WTC11 (cell line): ENCODE results near the gene P2RY6. TPM values are rescaled to one million over a fixed set of nuclear protein-coding genes. Genes with fewer than 3 reads are reported as not detected.

ENCODE experiments used
- ATAC-seq: fragments of 200-7000 bp; cut with Tn5 transposase; 2 replicates; pipeline ENCODE4 v1.10.0; 2021; ENCODE audit warnings: mild to moderate bottlenecking, moderate library complexity
- CTCF ChIA-PET: fragments of 300-600 bp; sonication (Branson Sonifier 250); formaldehyde crosslinking; loops from one replicate; lab custom pipeline; 2021; ENCODE audit warnings: antibody characterized with exemption; lab: Charles Lee
- POLR2A ChIA-PET: fragments of 350-600 bp; sonication (Branson Sonifier 250); formaldehyde crosslinking; loops from one replicate; lab custom pipeline; 2021; ENCODE audit warnings: antibody characterized with exemption; lab: Charles Lee
- DNase-seq: peaks from one replicate; pipeline ENCODE4 v3.0.0; 2021; ENCODE audit warnings: low spot score
- H3K27ac Mint-ChIP-seq: 2 replicates; pipeline ENCODE4 v1.8.0; 2021; ENCODE audit warnings: mixed read lengths
- H3K27me3 Mint-ChIP-seq: 2 replicates; pipeline ENCODE4 v1.8.0; 2021; ENCODE audit warnings: low read depth, mild to moderate bottlenecking, moderate library complexity, mixed read lengths
- H3K36me3 Mint-ChIP-seq: 2 replicates; pipeline ENCODE4 v1.8.0; 2021; ENCODE audit warnings: mixed read lengths
- H3K4me1 Mint-ChIP-seq: 2 replicates; pipeline ENCODE4 v1.8.0; 2022; ENCODE audit warnings: mixed read lengths
- H3K4me3 Mint-ChIP-seq: 2 replicates; pipeline ENCODE4 v1.8.0; 2021; ENCODE audit warnings: mild to moderate bottlenecking, moderate library complexity, mixed read lengths
- H3K9me3 Mint-ChIP-seq: 2 replicates; pipeline ENCODE4 v1.8.0; 2021; ENCODE audit warnings: mixed read lengths
- CREB1 ChIP-seq: sonication (generic); formaldehyde crosslinking; IDR thresholded peaks from 2 replicates; pipeline ENCODE4 v1.8.0; 2023; ENCODE audit warnings: mild to moderate bottlenecking, missing genetic modification reagents
- ESRRA ChIP-seq: sonication (generic); formaldehyde crosslinking; IDR thresholded peaks from 2 replicates; pipeline ENCODE4 v1.8.1; 2022; ENCODE audit warnings: mild to moderate bottlenecking, missing genetic modification reagents, borderline replicate concordance
- GTF2I ChIP-seq: fragments of 250-450 bp; sonication (Bioruptor Pico); conservative IDR thresholded peaks from 2 replicates; pipeline ENCODE4 v1.4.0; 2021; ENCODE audit warnings: mild to moderate bottlenecking
- KAT7 ChIP-seq: sonication (generic); formaldehyde crosslinking; IDR thresholded peaks from 2 replicates; pipeline ENCODE4 v1.8.1; 2023; ENCODE audit warnings: missing genetic modification reagents, mild to moderate bottlenecking, borderline replicate concordance
- NFATC4 ChIP-seq: fragments of 250-450 bp; sonication (Bioruptor Pico); IDR thresholded peaks from 2 replicates; pipeline ENCODE4 v1.9.0; 2021; ENCODE audit warnings: mild to moderate bottlenecking
- PRRX2 ChIP-seq: fragments of 250-450 bp; sonication (Bioruptor Pico); IDR thresholded peaks from 2 replicates; pipeline ENCODE4 v1.8.0; 2021; ENCODE audit warnings: mild to moderate bottlenecking
- TEAD1 ChIP-seq: sonication (generic); formaldehyde crosslinking; IDR thresholded peaks from 2 replicates; pipeline ENCODE4 v1.8.0; 2022; ENCODE audit warnings: mild to moderate bottlenecking, missing genetic modification reagents
- ZBTB21 ChIP-seq: sonication (generic); formaldehyde crosslinking; IDR thresholded peaks from 2 replicates; pipeline ENCODE4 v1.8.1; 2023; ENCODE audit warnings: mild to moderate bottlenecking, missing genetic modification reagents, borderline replicate concordance
- ZNF232 ChIP-seq: sonication (generic); formaldehyde crosslinking; IDR thresholded peaks from 2 replicates; pipeline ENCODE4 v1.8.0; 2022; ENCODE audit warnings: mild to moderate bottlenecking, missing genetic modification reagents
- ZNF263 ChIP-seq: sonication (generic); formaldehyde crosslinking; IDR thresholded peaks from 2 replicates; pipeline ENCODE4 v1.8.1; 2022; ENCODE audit warnings: low read depth, mild to moderate bottlenecking, moderate library complexity, missing genetic modification reagents
- total RNA-seq: library from RNA; stranded (reverse); gene quantifications from 3 replicates; pipeline ENCODE4 v1.2.3, GENCODE V29; 2021
- TF ChIP-seq, protein P1 (sequence below): sonication (generic); formaldehyde crosslinking; IDR thresholded peaks from 2 replicates; pipeline ENCODE4 v1.8.0; 2023; ENCODE audit warnings: missing genetic modification reagents, mild to moderate bottlenecking, borderline replicate concordance
- TF ChIP-seq, protein P2 (sequence below): fragments of 250-450 bp; sonication (Bioruptor Pico); IDR thresholded peaks from 2 replicates; pipeline ENCODE4 v1.9.0; 2021; ENCODE audit warnings: mild to moderate bottlenecking
- TF ChIP-seq, protein P3 (sequence below): sonication (generic); formaldehyde crosslinking; IDR thresholded peaks from 2 replicates; pipeline ENCODE4 v1.8.0; 2022; ENCODE audit warnings: mild to moderate bottlenecking, missing genetic modification reagents
- TF ChIP-seq, protein P4 (sequence below): fragments of 250-450 bp; sonication (Bioruptor Pico); IDR thresholded peaks from 2 replicates; pipeline ENCODE4 v2.1.2; 2022; ENCODE audit warnings: mild to moderate bottlenecking, moderate library complexity
- TF ChIP-seq, protein P5 (sequence below): sonication (generic); formaldehyde crosslinking; IDR thresholded peaks from 2 replicates; pipeline ENCODE4 v1.8.1; 2022; ENCODE audit warnings: mild to moderate bottlenecking, missing genetic modification reagents, moderate library complexity, borderline replicate concordance
- TF ChIP-seq, protein P6 (sequence below): sonication (generic); formaldehyde crosslinking; IDR thresholded peaks from 2 replicates; pipeline ENCODE4 v1.8.1; 2023; ENCODE audit warnings: mild to moderate bottlenecking, missing genetic modification reagents, moderate library complexity

The P2RY6 gene
- total RNA-seq, 1 experiment from 2014 or later: not detected

DNA sequence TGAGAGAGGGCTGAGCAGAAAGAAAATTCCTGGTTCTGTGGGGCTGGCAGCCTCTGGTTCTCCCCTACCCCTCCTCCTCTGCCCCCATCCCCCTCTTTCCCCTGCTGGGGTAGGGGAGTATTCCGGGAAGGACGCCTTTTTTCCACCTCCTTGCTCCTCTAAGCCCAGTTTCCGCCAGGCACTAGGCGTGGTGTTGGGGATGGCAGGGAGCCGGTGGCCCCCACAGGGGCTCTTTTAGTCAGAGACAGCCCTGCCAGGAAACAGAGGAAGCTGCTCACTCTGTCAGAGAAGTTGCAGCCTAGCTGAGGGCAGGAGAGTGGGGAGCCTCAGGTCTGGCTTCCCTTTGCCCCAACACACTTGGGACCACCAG is 20.4 kb downstream of the P2RY6 start:
- Mint-ChIP-seq H3K9me3 (no peaks in the 10 kb centered on the region), H3K4me1 (peaks cover 16% of the 10 kb centered on the region), H3K27ac (no peak overlapping the region), H3K27me3 (peaks cover 13% of the 10 kb centered on the region), H3K36me3 (no peaks in the 10 kb centered on the region), H3K4me3 (no peak overlapping the region)
- DNase-seq (no peak), ATAC-seq (no peak)
- ChIA-PET CTCF (interaction anchor here (0.6 to 5.6 kb wide), 13 partner anchors 9 to 337 kb away, joined by 3 to 49 read pairs (median 6); partner anchors contain the start of gene P2RY6), POLR2A (no interaction called here)
- TF ChIP-seq ZBTB21 (CRISPR knock-in tag) (no peak), GTF2I (CRISPR knock-in tag) (0 out of 2 replicates have a peak, but pooled peaks have one; percentile 4)

DNA sequence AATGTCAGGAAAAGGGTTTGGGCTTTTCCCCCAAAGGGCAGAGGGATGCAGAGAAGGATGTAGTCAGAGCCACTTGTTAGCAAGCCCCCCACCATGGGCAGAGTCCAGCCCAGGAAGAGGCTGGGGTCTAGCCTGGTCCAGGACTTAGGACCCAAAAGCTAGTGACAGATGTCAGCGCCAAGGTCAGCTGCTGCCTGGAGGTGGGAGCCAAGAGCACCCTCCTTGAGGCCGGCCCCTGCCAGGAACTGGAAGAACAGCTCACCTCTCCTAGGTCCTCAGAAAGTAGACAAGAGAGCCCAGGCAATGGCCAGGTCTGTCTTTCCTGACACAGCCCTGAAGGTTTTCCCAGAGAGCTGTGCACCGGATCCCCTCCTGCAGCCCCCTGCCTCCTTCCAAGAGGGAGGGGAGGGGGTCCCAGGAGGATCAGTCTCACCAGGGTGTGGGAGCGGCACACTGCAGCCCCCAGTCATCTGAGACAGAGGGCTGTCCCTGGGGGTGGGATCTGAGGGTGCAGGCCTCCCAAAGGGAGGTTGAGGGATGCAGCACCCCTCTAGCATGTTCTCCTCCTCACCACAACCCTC is 21.3 kb downstream of the P2RY6 start:
- ChIA-PET POLR2A (no interaction called here), CTCF (interaction anchor here (0.6 to 5.6 kb wide), 9 partner anchors 14 to 332 kb away, joined by 3 to 49 read pairs (median 14); partner anchors contain the start of gene P2RY6)
- no peak overlapping the region for H3K4me3 Mint-ChIP-seq
- ATAC-seq (no peak), DNase-seq (no peak)
- no peaks in the 10 kb centered on the region for H3K36me3 Mint-ChIP-seq
- no peaks in the 10 kb centered on the region for H3K9me3 Mint-ChIP-seq
- no peak overlapping the region for H3K27ac Mint-ChIP-seq
- peaks cover 16% of the 10 kb centered on the region for H3K4me1 Mint-ChIP-seq
- peaks cover 13% of the 10 kb centered on the region for H3K27me3 Mint-ChIP-seq
- TF ChIP-seq KAT7 (CRISPR knock-in tag) (no peak), ZNF263 (no peak), ESRRA (CRISPR knock-in tag) (no peak), TEAD1 (no peak)
- TF ChIP-seq, protein P1, sequence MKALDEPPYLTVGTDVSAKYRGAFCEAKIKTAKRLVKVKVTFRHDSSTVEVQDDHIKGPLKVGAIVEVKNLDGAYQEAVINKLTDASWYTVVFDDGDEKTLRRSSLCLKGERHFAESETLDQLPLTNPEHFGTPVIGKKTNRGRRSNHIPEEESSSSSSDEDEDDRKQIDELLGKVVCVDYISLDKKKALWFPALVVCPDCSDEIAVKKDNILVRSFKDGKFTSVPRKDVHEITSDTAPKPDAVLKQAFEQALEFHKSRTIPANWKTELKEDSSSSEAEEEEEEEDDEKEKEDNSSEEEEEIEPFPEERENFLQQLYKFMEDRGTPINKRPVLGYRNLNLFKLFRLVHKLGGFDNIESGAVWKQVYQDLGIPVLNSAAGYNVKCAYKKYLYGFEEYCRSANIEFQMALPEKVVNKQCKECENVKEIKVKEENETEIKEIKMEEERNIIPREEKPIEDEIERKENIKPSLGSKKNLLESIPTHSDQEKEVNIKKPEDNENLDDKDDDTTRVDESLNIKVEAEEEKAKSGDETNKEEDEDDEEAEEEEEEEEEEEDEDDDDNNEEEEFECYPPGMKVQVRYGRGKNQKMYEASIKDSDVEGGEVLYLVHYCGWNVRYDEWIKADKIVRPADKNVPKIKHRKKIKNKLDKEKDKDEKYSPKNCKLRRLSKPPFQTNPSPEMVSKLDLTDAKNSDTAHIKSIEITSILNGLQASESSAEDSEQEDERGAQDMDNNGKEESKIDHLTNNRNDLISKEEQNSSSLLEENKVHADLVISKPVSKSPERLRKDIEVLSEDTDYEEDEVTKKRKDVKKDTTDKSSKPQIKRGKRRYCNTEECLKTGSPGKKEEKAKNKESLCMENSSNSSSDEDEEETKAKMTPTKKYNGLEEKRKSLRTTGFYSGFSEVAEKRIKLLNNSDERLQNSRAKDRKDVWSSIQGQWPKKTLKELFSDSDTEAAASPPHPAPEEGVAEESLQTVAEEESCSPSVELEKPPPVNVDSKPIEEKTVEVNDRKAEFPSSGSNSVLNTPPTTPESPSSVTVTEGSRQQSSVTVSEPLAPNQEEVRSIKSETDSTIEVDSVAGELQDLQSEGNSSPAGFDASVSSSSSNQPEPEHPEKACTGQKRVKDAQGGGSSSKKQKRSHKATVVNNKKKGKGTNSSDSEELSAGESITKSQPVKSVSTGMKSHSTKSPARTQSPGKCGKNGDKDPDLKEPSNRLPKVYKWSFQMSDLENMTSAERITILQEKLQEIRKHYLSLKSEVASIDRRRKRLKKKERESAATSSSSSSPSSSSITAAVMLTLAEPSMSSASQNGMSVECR: no peak
- TF ChIP-seq, protein P2, sequence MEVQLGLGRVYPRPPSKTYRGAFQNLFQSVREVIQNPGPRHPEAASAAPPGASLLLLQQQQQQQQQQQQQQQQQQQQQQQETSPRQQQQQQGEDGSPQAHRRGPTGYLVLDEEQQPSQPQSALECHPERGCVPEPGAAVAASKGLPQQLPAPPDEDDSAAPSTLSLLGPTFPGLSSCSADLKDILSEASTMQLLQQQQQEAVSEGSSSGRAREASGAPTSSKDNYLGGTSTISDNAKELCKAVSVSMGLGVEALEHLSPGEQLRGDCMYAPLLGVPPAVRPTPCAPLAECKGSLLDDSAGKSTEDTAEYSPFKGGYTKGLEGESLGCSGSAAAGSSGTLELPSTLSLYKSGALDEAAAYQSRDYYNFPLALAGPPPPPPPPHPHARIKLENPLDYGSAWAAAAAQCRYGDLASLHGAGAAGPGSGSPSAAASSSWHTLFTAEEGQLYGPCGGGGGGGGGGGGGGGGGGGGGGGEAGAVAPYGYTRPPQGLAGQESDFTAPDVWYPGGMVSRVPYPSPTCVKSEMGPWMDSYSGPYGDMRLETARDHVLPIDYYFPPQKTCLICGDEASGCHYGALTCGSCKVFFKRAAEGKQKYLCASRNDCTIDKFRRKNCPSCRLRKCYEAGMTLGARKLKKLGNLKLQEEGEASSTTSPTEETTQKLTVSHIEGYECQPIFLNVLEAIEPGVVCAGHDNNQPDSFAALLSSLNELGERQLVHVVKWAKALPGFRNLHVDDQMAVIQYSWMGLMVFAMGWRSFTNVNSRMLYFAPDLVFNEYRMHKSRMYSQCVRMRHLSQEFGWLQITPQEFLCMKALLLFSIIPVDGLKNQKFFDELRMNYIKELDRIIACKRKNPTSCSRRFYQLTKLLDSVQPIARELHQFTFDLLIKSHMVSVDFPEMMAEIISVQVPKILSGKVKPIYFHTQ (CRISPR knock-in tag): no peak
- TF ChIP-seq, protein P3, sequence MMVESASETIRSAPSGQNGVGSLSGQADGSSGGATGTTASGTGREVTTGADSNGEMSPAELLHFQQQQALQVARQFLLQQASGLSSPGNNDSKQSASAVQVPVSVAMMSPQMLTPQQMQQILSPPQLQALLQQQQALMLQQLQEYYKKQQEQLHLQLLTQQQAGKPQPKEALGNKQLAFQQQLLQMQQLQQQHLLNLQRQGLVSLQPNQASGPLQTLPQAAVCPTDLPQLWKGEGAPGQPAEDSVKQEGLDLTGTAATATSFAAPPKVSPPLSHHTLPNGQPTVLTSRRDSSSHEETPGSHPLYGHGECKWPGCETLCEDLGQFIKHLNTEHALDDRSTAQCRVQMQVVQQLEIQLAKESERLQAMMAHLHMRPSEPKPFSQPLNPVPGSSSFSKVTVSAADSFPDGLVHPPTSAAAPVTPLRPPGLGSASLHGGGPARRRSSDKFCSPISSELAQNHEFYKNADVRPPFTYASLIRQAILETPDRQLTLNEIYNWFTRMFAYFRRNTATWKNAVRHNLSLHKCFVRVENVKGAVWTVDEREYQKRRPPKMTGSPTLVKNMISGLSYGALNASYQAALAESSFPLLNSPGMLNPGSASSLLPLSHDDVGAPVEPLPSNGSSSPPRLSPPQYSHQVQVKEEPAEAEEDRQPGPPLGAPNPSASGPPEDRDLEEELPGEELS (CRISPR knock-in tag): no peak

DNA sequence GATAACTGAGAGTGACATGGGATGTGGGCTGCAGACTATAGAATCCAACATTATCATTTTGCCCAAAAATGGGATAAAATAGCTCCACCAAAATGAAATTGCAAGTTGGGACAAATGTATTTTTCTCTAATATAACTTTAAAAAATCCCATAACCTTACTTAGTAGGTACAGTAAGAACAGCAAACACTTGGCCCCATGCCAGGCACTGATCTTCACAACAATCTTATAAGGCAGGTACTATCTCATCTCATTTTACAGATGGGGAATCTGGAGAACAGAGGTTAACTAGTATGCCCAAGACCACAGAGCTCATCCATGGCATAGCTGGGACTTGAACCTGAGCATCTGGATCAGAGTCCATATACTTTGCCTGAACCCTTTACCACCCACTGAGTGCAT is 22.5 kb downstream of the P2RY6 start:
- Mint-ChIP-seq H3K4me3 (no peak overlapping the region), H3K36me3 (no peaks in the 10 kb centered on the region), H3K9me3 (no peaks in the 10 kb centered on the region), H3K27ac (no peak overlapping the region), H3K27me3 (peaks cover 13% of the 10 kb centered on the region), H3K4me1 (peaks cover 11% of the 10 kb centered on the region)
- DNase-seq (no peak), ATAC-seq (no peak)
- CTCF ChIA-PET: interaction anchor here (0.6 to 3.3 kb wide), 8 partner anchors 9 to 117 kb away, joined by 3 to 14 read pairs (median 4); no protein-coding TSS in a partner anchor
- POLR2A ChIA-PET: interaction anchor here (0.5 kb wide), 1 partner anchor 46 kb away, joined by 3 read pairs; no protein-coding TSS in a partner anchor
- TF ChIP-seq NFATC4 (CRISPR knock-in tag) (no peak), PRRX2 (no peak), CREB1 (CRISPR knock-in tag) (no peak), ZNF232 (CRISPR knock-in tag) (no peak)
- TF ChIP-seq, protein P4, sequence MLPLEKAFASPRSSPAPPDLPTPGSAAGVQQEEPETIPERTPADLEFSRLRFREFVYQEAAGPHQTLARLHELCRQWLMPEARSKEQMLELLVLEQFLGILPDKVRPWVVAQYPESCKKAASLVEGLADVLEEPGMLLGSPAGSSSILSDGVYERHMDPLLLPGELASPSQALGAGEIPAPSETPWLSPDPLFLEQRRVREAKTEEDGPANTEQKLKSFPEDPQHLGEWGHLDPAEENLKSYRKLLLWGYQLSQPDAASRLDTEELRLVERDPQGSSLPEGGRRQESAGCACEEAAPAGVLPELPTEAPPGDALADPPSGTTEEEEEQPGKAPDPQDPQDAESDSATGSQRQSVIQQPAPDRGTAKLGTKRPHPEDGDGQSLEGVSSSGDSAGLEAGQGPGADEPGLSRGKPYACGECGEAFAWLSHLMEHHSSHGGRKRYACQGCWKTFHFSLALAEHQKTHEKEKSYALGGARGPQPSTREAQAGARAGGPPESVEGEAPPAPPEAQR (CRISPR knock-in tag): no peak
- TF ChIP-seq, protein P5, sequence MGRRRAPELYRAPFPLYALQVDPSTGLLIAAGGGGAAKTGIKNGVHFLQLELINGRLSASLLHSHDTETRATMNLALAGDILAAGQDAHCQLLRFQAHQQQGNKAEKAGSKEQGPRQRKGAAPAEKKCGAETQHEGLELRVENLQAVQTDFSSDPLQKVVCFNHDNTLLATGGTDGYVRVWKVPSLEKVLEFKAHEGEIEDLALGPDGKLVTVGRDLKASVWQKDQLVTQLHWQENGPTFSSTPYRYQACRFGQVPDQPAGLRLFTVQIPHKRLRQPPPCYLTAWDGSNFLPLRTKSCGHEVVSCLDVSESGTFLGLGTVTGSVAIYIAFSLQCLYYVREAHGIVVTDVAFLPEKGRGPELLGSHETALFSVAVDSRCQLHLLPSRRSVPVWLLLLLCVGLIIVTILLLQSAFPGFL (CRISPR knock-in tag): no peak
- TF ChIP-seq, protein P6, sequence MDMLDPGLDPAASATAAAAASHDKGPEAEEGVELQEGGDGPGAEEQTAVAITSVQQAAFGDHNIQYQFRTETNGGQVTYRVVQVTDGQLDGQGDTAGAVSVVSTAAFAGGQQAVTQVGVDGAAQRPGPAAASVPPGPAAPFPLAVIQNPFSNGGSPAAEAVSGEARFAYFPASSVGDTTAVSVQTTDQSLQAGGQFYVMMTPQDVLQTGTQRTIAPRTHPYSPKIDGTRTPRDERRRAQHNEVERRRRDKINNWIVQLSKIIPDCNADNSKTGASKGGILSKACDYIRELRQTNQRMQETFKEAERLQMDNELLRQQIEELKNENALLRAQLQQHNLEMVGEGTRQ (CRISPR knock-in tag): no peak
- TF ChIP-seq, protein P3 (CRISPR knock-in tag): no peak
